Activated T-cell treated with anti-CD3 and anti-CD28 coated beads, Interleukin-2, amount 50 U/mL, for 4 hours (primary cell): ENCODE measurements around the gene TUB. TPM values are rescaled to one million over a fixed set of nuclear protein-coding genes. Genes with fewer than 3 reads are reported as not detected.

Experiments used
- ATAC-seq, 2 donors: fragments of 200-7000 bp; cut with Tn5 transposase; one replicate each; pipeline ENCODE4 v1.10.0; 2021
- DNase-seq: peaks from one replicate; pipeline ENCODE4 v3.0.0-alpha.2; 2020
- H3K27me3 Mint-ChIP-seq: one replicate; pipeline ENCODE4 v1.8.0; 2021; ENCODE audit warnings: low read depth, mixed read lengths
- H3K36me3 Mint-ChIP-seq: one replicate; pipeline ENCODE4 v1.8.0; 2022; ENCODE audit warnings: mixed read lengths; ENCODE audit not compliant: insufficient read depth
- H3K4me1 Mint-ChIP-seq: one replicate; pipeline ENCODE4 v1.8.0; 2021; ENCODE audit warnings: low read depth, mixed read lengths
- H3K4me3 Mint-ChIP-seq: one replicate; pipeline ENCODE4 v1.8.0; 2021; ENCODE audit warnings: mild to moderate bottlenecking, moderate library complexity, mixed read lengths
- H3K9me3 Mint-ChIP-seq: one replicate; pipeline ENCODE4 v1.8.0; 2021; ENCODE audit warnings: mixed read lengths
- total RNA-seq, 3 donors: library from RNA; stranded (reverse); gene quantifications; one replicate each; pipeline ENCODE4 v1.2.1, GENCODE V29; 2021

Gene TUB
- total RNA-seq, 3 donors from 2014 or later = 0.14 to 0.43 (median 0.32) TPM

DNA sequence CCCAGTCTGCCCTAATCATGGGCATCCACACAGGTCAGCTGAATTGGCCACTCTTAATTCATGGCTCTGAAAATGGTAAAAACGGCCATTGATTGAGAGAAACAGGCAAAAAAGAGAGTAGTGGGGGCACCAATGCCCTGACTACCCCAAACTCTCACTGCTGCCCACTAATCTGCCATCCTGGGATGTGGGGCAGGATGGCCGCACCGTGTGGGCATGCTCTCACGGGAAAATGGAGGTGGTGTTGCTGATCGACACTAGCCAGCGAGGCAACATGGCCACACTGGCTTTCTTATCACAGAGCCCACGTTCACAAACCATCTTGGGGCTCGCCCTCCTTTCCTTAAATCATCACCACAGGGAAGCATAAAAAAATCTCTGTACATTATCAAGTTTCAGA lies 11.2 kb upstream of the TUB start:
- ATAC-seq = no peak
- Mint-ChIP-seq H3K4me3 (no peak overlapping the region), H3K36me3 (no peaks in the 10 kb centered on the region), H3K27me3 (peaks cover 5% of the 10 kb centered on the region), H3K4me1 (no peaks in the 10 kb centered on the region), H3K9me3 (no peaks in the 10 kb centered on the region)
- DNase-seq = no peak

DNA sequence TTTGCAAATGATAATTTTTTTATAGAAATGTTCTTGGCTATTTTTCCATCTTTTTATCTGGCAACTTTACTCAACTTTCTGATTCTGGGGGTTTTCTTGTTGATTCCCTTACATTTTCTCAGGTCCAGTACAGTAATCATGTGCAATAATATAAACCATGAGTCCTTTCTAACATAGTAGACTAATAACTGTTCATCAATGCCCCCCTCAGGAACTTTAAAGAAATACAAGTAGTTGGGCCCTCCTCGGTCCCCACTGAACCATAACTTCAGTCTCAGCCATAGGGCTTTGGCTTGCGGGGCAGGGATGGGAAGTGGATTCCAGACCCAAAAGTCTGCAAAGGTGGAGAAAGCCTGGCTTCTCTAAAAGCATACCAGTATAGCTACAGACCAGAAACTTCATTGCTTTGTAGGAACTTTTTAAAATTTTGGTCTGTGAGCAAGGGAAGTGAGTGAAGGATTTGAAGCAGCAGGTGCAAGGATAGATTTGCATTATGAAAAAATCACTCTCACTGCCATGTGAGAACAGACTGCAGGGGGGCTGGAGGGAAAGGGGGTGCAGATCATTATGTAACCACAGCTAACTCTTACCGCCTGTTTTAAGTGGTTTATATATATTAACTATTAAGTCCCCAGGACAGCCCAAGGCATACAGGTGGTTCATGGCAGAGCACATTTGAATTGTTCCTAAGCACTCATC lies 10.4 kb upstream of the TUB start:
- H3K4me3 Mint-ChIP-seq = no peak overlapping the region
- peak in 1 of 2 donors; percentile 52 for ATAC-seq
- H3K36me3 Mint-ChIP-seq = no peaks in the 10 kb centered on the region
- peaks cover 5% of the 10 kb centered on the region for H3K27me3 Mint-ChIP-seq
- H3K4me1 Mint-ChIP-seq = no peaks in the 10 kb centered on the region
- no peaks in the 10 kb centered on the region for H3K9me3 Mint-ChIP-seq
- DNase-seq = no peak

GRCh38 chr11:8071616-8072581 lies 9.1 kb upstream of the TUB start:
- Mint-ChIP-seq H3K36me3 (no peaks in the 10 kb centered on the region), H3K27me3 (peaks cover 5% of the 10 kb centered on the region), H3K4me3 (no peak overlapping the region), H3K9me3 (no peaks in the 10 kb centered on the region), H3K4me1 (no peaks in the 10 kb centered on the region)
- no peak for ATAC-seq
- DNase-seq = no peak

DNA sequence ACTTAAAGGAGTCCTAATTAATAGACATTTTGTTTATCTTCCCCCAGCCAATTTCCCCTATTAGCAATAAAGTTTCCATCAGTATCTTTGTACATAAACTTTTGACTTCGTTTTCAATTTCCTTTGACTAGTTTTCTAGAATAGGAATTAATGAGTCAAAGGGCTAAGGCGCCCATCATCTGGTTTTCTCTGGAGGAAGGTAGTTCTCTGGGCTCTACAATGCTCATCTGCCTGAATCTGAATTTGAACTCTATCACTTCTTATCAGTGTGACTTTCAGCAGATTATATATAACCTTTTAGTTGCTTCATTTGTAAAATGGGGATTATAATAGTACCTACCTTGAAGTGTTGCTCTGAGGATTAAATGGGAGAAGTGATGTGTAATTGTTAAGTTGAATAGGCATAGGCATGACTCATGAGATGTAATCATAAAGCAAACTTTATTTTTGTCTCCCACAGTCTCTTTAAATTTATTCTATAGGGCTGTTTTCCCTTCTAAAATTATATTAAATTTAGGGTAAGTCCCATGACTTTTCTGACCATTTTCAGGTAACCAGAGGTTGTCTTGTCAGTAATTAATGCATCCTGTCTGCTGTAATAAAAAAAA lies 5.8 kb upstream of the TUB start:
- Mint-ChIP-seq H3K27me3 (peaks cover 19% of the 10 kb centered on the region), H3K36me3 (no peaks in the 10 kb centered on the region), H3K4me3 (no peak overlapping the region), H3K4me1 (no peaks in the 10 kb centered on the region), H3K9me3 (no peaks in the 10 kb centered on the region)
- DNase-seq = no peak
- peak in 1 of 2 donors; percentile 18 for ATAC-seq

- ATAC-seq (no peak), DNase-seq (no peak)
- Mint-ChIP-seq H3K4me3 (no peak overlapping the region), H3K9me3 (no peaks in the 10 kb centered on the region), H3K36me3 (no peaks in the 10 kb centered on the region), H3K4me1 (peaks cover 5% of the 10 kb centered on the region), H3K27me3 (peaks cover 47% of the 10 kb centered on the region)
These were observed 1.8 kb upstream of the TUB start for GRCh38 chr11:8079111-8079675.

DNA sequence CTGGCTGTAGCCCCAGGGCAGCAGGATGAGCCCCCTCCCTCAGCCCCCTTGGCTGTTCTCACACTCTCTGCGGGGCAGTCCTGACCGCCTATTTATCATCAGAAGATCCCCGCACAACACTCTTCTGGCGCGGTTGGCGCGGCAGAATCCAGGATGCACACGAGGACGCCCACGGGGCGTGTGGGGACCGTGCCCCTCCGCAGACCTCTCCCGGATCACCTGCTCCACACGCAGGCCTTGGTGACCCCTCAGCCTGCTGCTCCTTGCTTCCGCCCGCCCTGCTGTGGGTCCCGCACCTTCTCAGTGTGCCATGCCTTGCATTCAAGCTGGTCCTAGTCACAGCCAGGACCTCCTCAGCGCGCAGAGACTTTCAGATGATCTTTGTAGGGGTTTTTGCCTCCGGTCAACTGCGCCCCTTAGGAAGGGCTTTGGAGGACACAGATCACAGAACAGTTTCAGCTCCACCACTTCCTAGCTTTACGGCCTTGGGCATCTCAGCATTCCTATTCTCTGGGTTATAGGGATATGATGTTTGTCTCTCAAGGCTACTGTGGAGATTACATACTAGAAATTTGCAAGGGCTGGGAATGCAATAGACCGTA lies 841 bp upstream of the TUB start:
- Mint-ChIP-seq H3K4me1 (peaks cover 5% of the 10 kb centered on the region), H3K9me3 (no peaks in the 10 kb centered on the region), H3K27me3 (peaks cover 54% of the 10 kb centered on the region), H3K4me3 (peak overlapping the region; percentile 62), H3K36me3 (no peaks in the 10 kb centered on the region)
- ATAC-seq (no peak), DNase-seq (no peak)

GRCh38 chr11:8081591-8082250 lies 710 bp downstream of the TUB start:
- DNase-seq = no peak
- Mint-ChIP-seq H3K27me3 (peaks cover 61% of the 10 kb centered on the region), H3K9me3 (no peaks in the 10 kb centered on the region), H3K4me3 (peak overlapping the region; percentile 53), H3K4me1 (peaks cover 5% of the 10 kb centered on the region), H3K36me3 (no peaks in the 10 kb centered on the region)
- peak; percentile 21 to 36 for ATAC-seq

GRCh38 chr11:8082391-8083087 lies 1.5 kb downstream of the TUB start:
- no peak for ATAC-seq
- peaks cover 61% of the 10 kb centered on the region for H3K27me3 Mint-ChIP-seq

GRCh38 chr11:8083088-8083395 lies 2.0 kb downstream of the TUB start:
- Mint-ChIP-seq H3K4me3 (no peak overlapping the region), H3K27me3 (peaks cover 61% of the 10 kb centered on the region), H3K36me3 (no peaks in the 10 kb centered on the region), H3K9me3 (no peaks in the 10 kb centered on the region), H3K4me1 (peaks cover 5% of the 10 kb centered on the region)
- no peak for ATAC-seq
- DNase-seq = no peak

More at GRCh38 chr11:8082391-8083087, 1.5 kb downstream of the TUB start:
- Mint-ChIP-seq H3K9me3 (no peaks in the 10 kb centered on the region), H3K4me1 (peaks cover 5% of the 10 kb centered on the region), H3K36me3 (no peaks in the 10 kb centered on the region), H3K4me3 (no peak overlapping the region)
- DNase-seq = no peak

- H3K4me1 Mint-ChIP-seq = peaks cover 5% of the 10 kb centered on the region
- no peaks in the 10 kb centered on the region for H3K36me3 Mint-ChIP-seq
- ATAC-seq (no peak), DNase-seq (no peak)
- no peaks in the 10 kb centered on the region for H3K9me3 Mint-ChIP-seq
- no peak overlapping the region for H3K4me3 Mint-ChIP-seq
- H3K27me3 Mint-ChIP-seq = peaks cover 55% of the 10 kb centered on the region
These were observed 2.9 kb downstream of the TUB start for GRCh38 chr11:8083871-8084281.

GRCh38 chr11:8084352-8084751 lies 3.3 kb downstream of the TUB start:
- no peaks in the 10 kb centered on the region for H3K9me3 Mint-ChIP-seq
- H3K4me3 Mint-ChIP-seq = no peak overlapping the region
- peaks cover 53% of the 10 kb centered on the region for H3K27me3 Mint-ChIP-seq
- H3K36me3 Mint-ChIP-seq = no peaks in the 10 kb centered on the region
- DNase-seq = no peak
- no peak for ATAC-seq
- H3K4me1 Mint-ChIP-seq = peaks cover 5% of the 10 kb centered on the region

DNA sequence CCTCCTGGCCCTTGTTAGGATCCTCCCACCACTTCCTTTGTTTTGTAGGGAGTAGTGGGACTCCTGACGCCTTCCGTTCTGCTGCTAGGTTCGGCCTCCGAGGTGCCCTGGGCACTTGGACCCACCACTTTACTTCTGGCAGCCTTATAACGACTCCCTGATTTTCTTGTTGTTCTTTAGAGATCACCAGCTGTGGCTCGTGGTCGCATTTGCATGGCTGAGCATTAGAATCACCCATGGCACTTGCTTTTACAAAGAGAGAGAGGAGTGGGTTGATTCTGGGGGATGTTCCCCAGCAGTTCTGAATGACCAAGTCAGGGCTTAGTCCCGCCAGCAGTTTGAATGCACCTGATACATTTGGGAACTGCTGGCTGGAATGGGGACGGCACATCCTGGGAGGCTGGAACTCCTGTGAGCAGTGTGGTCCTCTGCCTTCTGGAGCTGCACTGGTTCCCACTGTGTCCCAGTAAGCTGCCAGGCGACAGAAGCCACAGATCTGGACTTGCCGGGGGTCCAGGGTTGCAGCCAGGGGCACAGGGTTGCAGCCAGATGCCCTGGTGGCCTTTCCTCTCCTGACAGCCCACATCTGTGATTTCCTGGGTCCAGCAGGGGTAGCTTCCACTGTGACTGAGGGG lies 4.1 kb downstream of the TUB start:
- DNase-seq (no peak), ATAC-seq (no peak)
- H3K27me3 Mint-ChIP-seq = peaks cover 47% of the 10 kb centered on the region
- no peaks in the 10 kb centered on the region for H3K36me3 Mint-ChIP-seq
- no peak overlapping the region for H3K4me3 Mint-ChIP-seq
- H3K4me1 Mint-ChIP-seq = peaks cover 5% of the 10 kb centered on the region
- no peaks in the 10 kb centered on the region for H3K9me3 Mint-ChIP-seq

- ATAC-seq (no peak), DNase-seq (no peak)
- Mint-ChIP-seq H3K4me1 (peaks cover 4% of the 10 kb centered on the region), H3K9me3 (no peaks in the 10 kb centered on the region), H3K36me3 (no peaks in the 10 kb centered on the region), H3K4me3 (no peak overlapping the region), H3K27me3 (peaks cover 40% of the 10 kb centered on the region)
These were observed 5.0 kb downstream of the TUB start for GRCh38 chr11:8086001-8086479.
